Activated B cell treated with CpG ODN at 0.5 μM for 24 hours (primary cell): ENCODE results near the gene GET3. TPM values are rescaled to one million over a fixed set of nuclear protein-coding genes. Genes with fewer than 3 reads are reported as not detected.

ENCODE experiments used
- ATAC-seq: fragments of 200-7000 bp; cut with Tn5 transposase; one replicate; pipeline ENCODE4 v1.10.0; 2021; ENCODE audit warnings: low read depth, mild to moderate bottlenecking, moderate library complexity
- CTCF ChIA-PET: fragments of 350-600 bp; sonication (Branson Sonifier 250); formaldehyde crosslinking; loops from one replicate; lab custom pipeline; 2021; ENCODE audit warnings: antibody characterized with exemption; lab: Charles Lee
- POLR2A ChIA-PET: fragments of 350-600 bp; sonication (Branson Sonifier 250); formaldehyde crosslinking; loops from one replicate; lab custom pipeline; 2021; ENCODE audit warnings: antibody characterized with exemption; lab: Charles Lee
- DNase-seq: peaks from one replicate; pipeline ENCODE4 v3.0.0; 2022
- H3K27ac Mint-ChIP-seq: one replicate; pipeline ENCODE4 v1.8.0; 2020; ENCODE audit warnings: mixed read lengths
- H3K27me3 Mint-ChIP-seq: one replicate; pipeline ENCODE4 v1.8.0; 2021; ENCODE audit warnings: mixed read lengths
- H3K36me3 Mint-ChIP-seq: one replicate; pipeline ENCODE4 v1.8.0; 2021; ENCODE audit warnings: low read depth, mixed read lengths
- H3K4me1 Mint-ChIP-seq: one replicate; pipeline ENCODE4 v1.8.0; 2021; ENCODE audit warnings: mixed read lengths
- H3K4me3 Mint-ChIP-seq: one replicate; pipeline ENCODE4 v1.8.0; 2020; ENCODE audit warnings: mild to moderate bottlenecking, mixed read lengths
- H3K9me3 Mint-ChIP-seq: one replicate; pipeline ENCODE4 v1.8.0; 2020; ENCODE audit warnings: mixed read lengths
- CTCF ChIP-seq: fragments of 200-600 bp; IDR thresholded peaks from one replicate; pipeline ENCODE4 v1.8.0; 2022; ENCODE audit warnings: antibody characterized with exemption, mild to moderate bottlenecking
- intact Hi-C: fragments of 100-400 bp; cut with micrococcal nuclease; formaldehyde crosslinking; loops from one replicate; pipeline ENCODE4 v1.15.1; 2024
- total RNA-seq: library from RNA; stranded (reverse); gene quantifications from 2 replicates; pipeline ENCODE4 v1.2.3, GENCODE V29; 2022

Gene GET3
- total RNA-seq, 1 donor from 2014 or later, result 59.6 TPM

GRCh38 chr19:12791345-12792050 is 54.2 kb downstream of the GET3 start, which contains the start of gene JUNB:
Gene JUNB, plus strand, starts transcription at chr19:12791486. Its CDS starts 286 bp downstream, at chr19:12791772.
- TF ChIP-seq CTCF, result no peak
- POLR2A ChIA-PET, result interaction anchor here (0.6 to 13.2 kb wide), 32 partner anchors 9 to 995 kb away, joined by 3 to 909 read pairs (median 6); partner anchors contain the start of genes CALR, DHPS, FARSA and FBXW9
- intact Hi-C loops, result loop anchor here (1.0 to 5.0 kb wide), 4 partner anchors 9 to 361 kb away; partner anchors contain the start of genes LYL1, ZNF490 and ZNF791
- no peaks in the 10 kb centered on the region for H3K9me3 Mint-ChIP-seq
- peak within 1 kb of the TSS; percentile 96 for H3K4me3 Mint-ChIP-seq
- CTCF ChIA-PET, result interaction anchor here (1.8 to 11.4 kb wide), 4 partner anchors 9 to 28 kb away, joined by 4 to 280 read pairs (median 148); partner anchors contain the start of genes HOOK2, PRDX2 and THSD8
- peaks cover 63% of the 10 kb centered on the region for H3K4me1 Mint-ChIP-seq
- peak within 1 kb of the TSS; percentile 97 for H3K27ac Mint-ChIP-seq
- peaks cover 18% of the 10 kb centered on the region for H3K36me3 Mint-ChIP-seq
- ATAC-seq, result peak; percentile 29
- DNase-seq, result peak; percentile 96
- no peaks in the 10 kb centered on the region for H3K27me3 Mint-ChIP-seq

- H3K9me3 Mint-ChIP-seq, result no peaks in the 10 kb centered on the region
- TF ChIP-seq CTCF, result no peak
- peaks cover 57% of the 10 kb centered on the region for H3K4me1 Mint-ChIP-seq
- peak overlapping the region; percentile 96 for H3K4me3 Mint-ChIP-seq
- DNase-seq, result peak; percentile 72
- CTCF ChIA-PET, result interaction anchor here (1.8 to 11.4 kb wide), 5 partner anchors 10 to 29 kb away, joined by 4 to 280 read pairs (median 19); partner anchors contain the start of genes HOOK2, PRDX2, RNASEH2A and THSD8
- intact Hi-C loops, result loop anchor here (2.0 to 5.0 kb wide), 3 partner anchors 180 to 361 kb away; partner anchors contain the start of genes LYL1, ZNF490 and ZNF791
- POLR2A ChIA-PET, result interaction anchor here (0.6 to 13.2 kb wide), 33 partner anchors 8 to 995 kb away, joined by 3 to 909 read pairs (median 7); partner anchors contain the start of genes CALR, DHPS, DNASE2 and FARSA
- H3K27me3 Mint-ChIP-seq, result no peaks in the 10 kb centered on the region
- no peak for ATAC-seq
- H3K27ac Mint-ChIP-seq, result peak overlapping the region; percentile 97
- peaks cover 20% of the 10 kb centered on the region for H3K36me3 Mint-ChIP-seq
These were observed 55.0 kb downstream of the GET3 start for GRCh38 chr19:12792051-12792852.

GRCh38 chr19:12792853-12793289 is 55.6 kb downstream of the GET3 start:
- ChIA-PET POLR2A (interaction anchor here (0.7 to 13.2 kb wide), 31 partner anchors 9 to 1578 kb away, joined by 3 to 909 read pairs (median 7); partner anchors contain the start of genes CALR, DHPS, DNASE2 and FBXW9), CTCF (interaction anchor here (1.2 to 11.4 kb wide), 6 partner anchors 9 to 71 kb away, joined by 3 to 280 read pairs (median 12); partner anchors contain the start of genes HOOK2, PRDX2, RNASEH2A and THSD8)
- ATAC-seq (no peak), DNase-seq (no peak)
- intact Hi-C loops, result loop anchor here (1.0 to 5.0 kb wide), 5 partner anchors 13 to 360 kb away; partner anchors contain the start of genes CALR, LYL1, RNASEH2A and ZNF490
- Mint-ChIP-seq H3K4me3 (peak overlapping the region; percentile 96), H3K4me1 (peaks cover 51% of the 10 kb centered on the region), H3K27me3 (no peaks in the 10 kb centered on the region), H3K36me3 (peaks cover 20% of the 10 kb centered on the region), H3K9me3 (no peaks in the 10 kb centered on the region), H3K27ac (peak overlapping the region; percentile 97)
- no peak for TF ChIP-seq CTCF

GRCh38 chr19:12793290-12794195 is 56.2 kb downstream of the GET3 start:
- no peaks in the 10 kb centered on the region for H3K9me3 Mint-ChIP-seq

More at GRCh38 chr19:12793290-12794195, 56.2 kb downstream of the GET3 start:
- peak; percentile 26 for ATAC-seq
- peak; percentile 96 for DNase-seq
- no peaks in the 10 kb centered on the region for H3K27me3 Mint-ChIP-seq
- no peak for TF ChIP-seq CTCF
- peak overlapping the region; percentile 97 for H3K27ac Mint-ChIP-seq
- H3K4me1 Mint-ChIP-seq, result peaks cover 44% of the 10 kb centered on the region
- H3K4me3 Mint-ChIP-seq, result peak overlapping the region; percentile 96
- intact Hi-C loops, result loop anchor here (1.0 to 5.0 kb wide), 5 partner anchors 13 to 359 kb away; partner anchors contain the start of genes CALR, LYL1, RNASEH2A and ZNF490
- ChIA-PET POLR2A (interaction anchor here (0.5 to 13.2 kb wide), 29 partner anchors 9 to 1749 kb away, joined by 3 to 909 read pairs (median 5); partner anchors contain the start of genes CALR, DHPS, DNASE2 and FBXW9), CTCF (interaction anchor here (1.2 to 11.4 kb wide), 7 partner anchors 9 to 71 kb away, joined by 3 to 280 read pairs (median 6); partner anchors contain the start of genes HOOK2, PRDX2, RNASEH2A and THSD8)
- peaks cover 20% of the 10 kb centered on the region for H3K36me3 Mint-ChIP-seq
